CD14-positive monocyte (primary cell): Measurements from ENCODE around the gene HCCS. TPM values are rescaled to one million over a fixed set of nuclear protein-coding genes. Genes with fewer than 3 reads are reported as not detected.

Experiments used
- DNase-seq, 3 donors: peaks; one replicate each; pipeline ENCODE4 v3.0.0-alpha.2; 2011 to 2022
- H2AFZ ChIP-seq: 2 replicates; pipeline ENCODE4 v1.6.0; 2012; ENCODE audit warnings: mild to moderate bottlenecking, low read depth, low read length, inconsistent platforms; ENCODE audit not compliant: insufficient read depth, poor library complexity, severe bottlenecking
- H3K27ac ChIP-seq, 2 donors: 1 replicate in 1 of 2; 2 replicates in 1 of 2; pipeline ENCODE4 v1.5.1; 2012 to 2013; ENCODE audit warnings: low read length in 2 of 2, control low read depth in 1 of 2, inconsistent platforms in 1 of 2, low read depth in 1 of 2, mild to moderate bottlenecking in 1 of 2
- H3K27me3 ChIP-seq, 2 donors: one replicate each; pipeline versions ENCODE4 v1.6.0 to v1.6.1; 2011 to 2013; ENCODE audit warnings: low read length in 2 of 2; ENCODE audit not compliant: control insufficient read depth in 2 of 2, insufficient read depth in 2 of 2
- H3K36me3 ChIP-seq, 2 donors: replicated peaks in 1 of 2; 1 replicate in 1 of 2; 2 replicates in 1 of 2; pipeline versions ENCODE4 v1.5.1 to v1.6.1; 2012 to 2013; ENCODE audit warnings: low read length in 2 of 2, control low read depth in 1 of 2, inconsistent platforms in 1 of 2, mild to moderate bottlenecking in 1 of 2; ENCODE audit not compliant: insufficient read depth in 2 of 2, control insufficient read depth in 1 of 2
- H3K4me1 ChIP-seq, 2 donors: 1 replicate in 1 of 2; 2 replicates in 1 of 2; pipeline versions ENCODE4 v1.5.1 to v1.6.1; 2012 to 2013; ENCODE audit warnings: low read length in 2 of 2, control low read depth in 1 of 2, inconsistent platforms in 1 of 2, mild to moderate bottlenecking in 1 of 2, moderate library complexity in 1 of 2; ENCODE audit not compliant: insufficient read depth in 2 of 2, control insufficient read depth in 1 of 2
- H3K4me2 ChIP-seq: replicated peaks from 2 replicates; pipeline ENCODE3; 2012; ENCODE audit warnings: low read length, moderate library complexity, mild to moderate bottlenecking; ENCODE audit not compliant: poor library complexity, severe bottlenecking; ENCODE audit errors: extremely low read depth
- H3K4me3 ChIP-seq, 3 experiments: fragments of 200-600 bp in 1 of 3; sonication (generic) in 1 of 3; replicated peaks in 1 of 3; 1 replicate in 2 of 3; 2 replicates in 1 of 3; pipeline ENCODE4 v1.5.1; 2011 to 2013; ENCODE audit warnings: low read length in 3 of 3, mild to moderate bottlenecking in 3 of 3, control low read depth in 2 of 3, low read depth in 2 of 3, inconsistent platforms in 1 of 3, moderate library complexity in 1 of 3
- H3K79me2 ChIP-seq: 2 replicates; pipeline ENCODE4 v1.6.0; 2012; ENCODE audit warnings: mild to moderate bottlenecking, control low read depth, inconsistent platforms, low read length, moderate library complexity; ENCODE audit not compliant: insufficient read depth
- H3K9ac ChIP-seq: 2 replicates; pipeline ENCODE4 v1.6.0; 2017; ENCODE audit warnings: low read length, mild to moderate bottlenecking; ENCODE audit not compliant: insufficient read depth, poor library complexity, severe bottlenecking
- H3K9me3 ChIP-seq, 2 donors: replicated peaks in 1 of 2; 1 replicate in 1 of 2; 2 replicates in 1 of 2; pipeline versions ENCODE4 v1.5.1 to v1.6.1; 2012 to 2013; ENCODE audit warnings: low read length in 2 of 2, control low read depth in 1 of 2; ENCODE audit not compliant: control insufficient read depth in 1 of 2, insufficient read depth in 1 of 2
- H4K20me1 ChIP-seq: 2 replicates; pipeline ENCODE4 v1.6.0; 2012; ENCODE audit warnings: mild to moderate bottlenecking, low read length, control low read depth, moderate library complexity; ENCODE audit not compliant: insufficient read depth
- H3K27ac Mint-ChIP-seq, 7 donors: one replicate each; pipeline ENCODE4 v1.8.0; 2020; ENCODE audit warnings: mild to moderate bottlenecking in 7 of 7, mixed read lengths in 7 of 7, moderate library complexity in 6 of 7, inconsistent platforms in 2 of 7
- H3K27me3 Mint-ChIP-seq, 3 donors: one replicate each; pipeline ENCODE4 v1.8.0; 2021 to 2022; ENCODE audit warnings: low read depth in 3 of 3, mild to moderate bottlenecking in 3 of 3, mixed read lengths in 3 of 3, moderate library complexity in 3 of 3, inconsistent platforms in 1 of 3
- H3K36me3 Mint-ChIP-seq, 2 donors: one replicate each; pipeline ENCODE4 v1.8.0; 2020; ENCODE audit warnings: mixed read lengths in 2 of 2, inconsistent platforms in 1 of 2, mild to moderate bottlenecking in 1 of 2
- H3K4me1 Mint-ChIP-seq: one replicate; pipeline ENCODE4 v1.8.0; 2020; ENCODE audit warnings: mild to moderate bottlenecking, mixed read lengths
- H3K4me3 Mint-ChIP-seq, 2 donors: one replicate each; pipeline ENCODE4 v1.8.0; 2020; ENCODE audit warnings: mild to moderate bottlenecking in 2 of 2, mixed read lengths in 2 of 2, moderate library complexity in 1 of 2
- H3K9me3 Mint-ChIP-seq, 7 donors: one replicate each; pipeline ENCODE4 v1.8.0; 2020 to 2022; ENCODE audit warnings: mixed read lengths in 7 of 7, mild to moderate bottlenecking in 6 of 7, moderate library complexity in 6 of 7, inconsistent platforms in 2 of 7
- CTCF ChIP-seq: fragments of 200-600 bp; IDR thresholded peaks from one replicate; pipeline ENCODE4 v1.8.0; 2022; ENCODE audit warnings: antibody characterized with exemption, mild to moderate bottlenecking
- WGBS: methylation state at CpG from one replicate; pipeline ENCODE4 v1.1.5; 2013; ENCODE audit warnings: missing lambda C conversion rate; ENCODE audit not compliant: insufficient coverage; 5-methylcytosine and 5-hydroxymethylcytosine counted together
- intact Hi-C, 2 donors: fragments of 100-400 bp; cut with micrococcal nuclease; formaldehyde crosslinking; loops; one replicate each; pipeline versions ENCODE4 v1.15.0 to v1.15.1; 2023
- polyA plus RNA-seq, 3 donors: library from polyadenylated mRNA; depleted of rRNA in 1 of 3; unstranded in 2 of 3; stranded (reverse) in 1 of 3; fragments of 300-500 nt in 2 of 3; fragments of >200 nt in 1 of 3; fragmentation: Illumina TruSeq in 2 of 3; gene quantifications; 1 replicate in 2 of 3; 2 replicates in 1 of 3; pipeline ENCODE4 v1.2.3, GENCODE V29; 2012 to 2021

The HCCS gene
- polyA plus RNA-seq, 3 donors = 15.2 to 52.2 (median 38.9) TPM

GRCh38 chrX:11089802-11090201 lies 21.3 kb upstream of the HCCS start:
- no peaks in the 10 kb centered on the region for H3K27me3 Mint-ChIP-seq
- Histone ChIP-seq H3K27ac (no peak overlapping the region), H3K36me3 (no peaks in the 10 kb centered on the region), H3K9ac (no peak overlapping the region), H4K20me1 (no peaks in the 10 kb centered on the region), H3K79me2 (no peaks in the 10 kb centered on the region), H3K9me3 (peaks cover 0 to 9% of the 10 kb centered on the region in 2 donors), H3K4me3 (no peak overlapping the region), H2AFZ (no peak overlapping the region), H3K27me3 (no peaks in the 10 kb centered on the region), H3K4me1 (no peaks in the 10 kb centered on the region), H3K4me2 (no peak overlapping the region)
- WGBS = no CpG with 5 or more reads among the region's 1 CpG
- peaks cover 4 to 21% (median 9%) of the 10 kb centered on the region in 7 donors for H3K9me3 Mint-ChIP-seq
- no peaks in the 10 kb centered on the region for H3K4me1 Mint-ChIP-seq
- H3K36me3 Mint-ChIP-seq = no peaks in the 10 kb centered on the region
- H3K4me3 Mint-ChIP-seq = no peak overlapping the region
- DNase-seq = no peak
- intact Hi-C loops = no loop called here
- TF ChIP-seq CTCF = no peak
- no peak overlapping the region for H3K27ac Mint-ChIP-seq

GRCh38 chrX:11097933-11098332 lies 13.2 kb upstream of the HCCS start:
- TF ChIP-seq CTCF = no peak
- no peaks in the 10 kb centered on the region for H4K20me1 ChIP-seq
- no peaks in the 10 kb centered on the region for H3K79me2 ChIP-seq
- no peak overlapping the region for H3K4me3 ChIP-seq
- Mint-ChIP-seq H3K4me3 (no peak overlapping the region), H3K27me3 (no peaks in the 10 kb centered on the region), H3K4me1 (peaks cover 4% of the 10 kb centered on the region), H3K27ac (no peak overlapping the region), H3K36me3 (no peaks in the 10 kb centered on the region), H3K9me3 (peaks cover 0 to 8% (median 2%) of the 10 kb centered on the region in 7 donors)
- intact Hi-C loops = no loop called here
- H3K27ac ChIP-seq = no peak overlapping the region
- no peaks in the 10 kb centered on the region for H3K36me3 ChIP-seq
- H3K4me1 ChIP-seq = no peaks in the 10 kb centered on the region
- no peaks in the 10 kb centered on the region for H3K9me3 ChIP-seq
- no peak overlapping the region for H2AFZ ChIP-seq
- no peak for DNase-seq
- no peak overlapping the region for H3K4me2 ChIP-seq
- no peak overlapping the region for H3K9ac ChIP-seq
- no peaks in the 10 kb centered on the region for H3K27me3 ChIP-seq
